Measurements from ENCODE around the gene PLD3.
"Not testable (repeated sequence)": the region's sequence is repeated elsewhere in the genome, so short reads cannot be mapped to it uniquely, and the experiment has no call there.

PLD3 gene

DNA sequence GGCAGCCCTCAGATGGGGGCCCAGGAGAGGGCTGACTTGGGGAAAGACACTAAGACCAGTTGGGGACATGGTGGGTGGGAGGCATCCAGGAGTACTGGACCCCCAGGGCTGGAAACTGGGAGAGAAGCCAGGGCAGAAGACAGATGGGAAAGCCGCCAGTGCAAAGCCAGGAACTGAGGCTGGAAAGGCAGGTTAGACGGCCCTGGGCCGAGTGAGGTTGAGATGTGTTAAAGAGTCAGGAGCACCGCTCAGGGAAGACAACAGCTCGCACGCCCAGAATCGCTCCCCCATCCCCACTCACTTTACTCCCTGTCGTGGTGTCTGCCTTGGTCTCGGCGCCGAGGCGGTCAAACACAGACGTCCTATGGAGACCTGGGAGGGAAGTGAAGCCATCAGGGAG lies 24.8 kb upstream of the PLD3 start:
- TF ChIP-seq, protein P1, sequence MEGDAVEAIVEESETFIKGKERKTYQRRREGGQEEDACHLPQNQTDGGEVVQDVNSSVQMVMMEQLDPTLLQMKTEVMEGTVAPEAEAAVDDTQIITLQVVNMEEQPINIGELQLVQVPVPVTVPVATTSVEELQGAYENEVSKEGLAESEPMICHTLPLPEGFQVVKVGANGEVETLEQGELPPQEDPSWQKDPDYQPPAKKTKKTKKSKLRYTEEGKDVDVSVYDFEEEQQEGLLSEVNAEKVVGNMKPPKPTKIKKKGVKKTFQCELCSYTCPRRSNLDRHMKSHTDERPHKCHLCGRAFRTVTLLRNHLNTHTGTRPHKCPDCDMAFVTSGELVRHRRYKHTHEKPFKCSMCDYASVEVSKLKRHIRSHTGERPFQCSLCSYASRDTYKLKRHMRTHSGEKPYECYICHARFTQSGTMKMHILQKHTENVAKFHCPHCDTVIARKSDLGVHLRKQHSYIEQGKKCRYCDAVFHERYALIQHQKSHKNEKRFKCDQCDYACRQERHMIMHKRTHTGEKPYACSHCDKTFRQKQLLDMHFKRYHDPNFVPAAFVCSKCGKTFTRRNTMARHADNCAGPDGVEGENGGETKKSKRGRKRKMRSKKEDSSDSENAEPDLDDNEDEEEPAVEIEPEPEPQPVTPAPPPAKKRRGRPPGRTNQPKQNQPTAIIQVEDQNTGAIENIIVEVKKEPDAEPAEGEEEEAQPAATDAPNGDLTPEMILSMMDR (IDR thresholded peaks at IDR 0.05; ENCODE audit: borderline replicate concordance, control extremely low read depth, extremely low read depth, insufficient read depth, missing control alignments) = no peak
- DNase-seq (ENCODE audit: low spot score) = no peak
- in situ Hi-C loops (cut with MboI; ENCODE audit: low sequenced_read_pairs, unreplicated experiment) = loop anchor here (25.0 kb wide), 1 partner anchor 289 kb away; the partner anchor contains the start of gene LTBP4

DNA sequence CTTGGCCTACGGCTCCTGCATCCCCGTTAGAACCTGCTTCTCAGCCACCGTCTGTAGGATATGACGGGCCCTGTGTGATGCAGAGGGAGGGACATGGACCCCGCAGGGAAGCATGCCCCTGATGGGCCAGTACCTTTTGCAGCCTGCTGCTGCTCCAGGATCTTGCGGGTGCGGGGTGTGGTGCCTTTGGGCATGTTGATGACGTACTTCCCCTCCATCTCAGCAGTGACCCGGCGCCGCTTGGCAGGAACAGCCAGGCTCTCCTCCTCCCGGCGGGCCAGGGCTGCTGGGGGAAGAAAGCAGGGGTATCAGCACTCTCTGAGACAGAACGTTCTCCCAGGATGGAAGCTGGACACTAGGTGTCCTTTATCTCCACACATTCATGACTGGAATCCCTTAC lies 22.3 kb upstream of the PLD3 start:
- TF ChIP-seq, protein P1 (IDR thresholded peaks at IDR 0.05; ENCODE audit: borderline replicate concordance, control extremely low read depth, extremely low read depth, insufficient read depth, missing control alignments) = no peak
- in situ Hi-C loops (cut with MboI; ENCODE audit: low sequenced_read_pairs, unreplicated experiment) = no loop called here
- DNase-seq (ENCODE audit: low spot score) = no peak

DNA sequence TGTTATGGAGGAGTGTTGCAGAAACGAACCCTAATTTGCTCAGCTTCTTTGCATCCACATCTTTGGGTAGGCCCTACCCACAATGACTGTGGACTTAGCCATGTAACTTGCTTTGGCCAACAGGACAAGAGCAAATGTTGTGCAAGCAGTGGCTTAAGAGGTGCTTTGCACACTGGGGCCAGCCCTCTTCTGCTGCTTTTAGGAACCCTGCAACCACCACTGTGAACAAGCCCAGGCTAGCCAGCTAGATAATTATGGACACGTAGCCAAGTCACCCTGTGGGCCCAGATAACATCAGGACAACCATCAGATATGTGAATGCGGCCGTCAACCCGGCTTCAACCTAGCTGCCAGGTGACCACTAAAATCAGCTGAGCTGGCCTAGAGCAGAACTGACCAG lies 17.4 kb upstream of the PLD3 start:
- no peak for DNase-seq (ENCODE audit: low spot score)
- in situ Hi-C loops (cut with MboI; ENCODE audit: low sequenced_read_pairs, unreplicated experiment) = no loop called here
- TF ChIP-seq, protein P1 (IDR thresholded peaks at IDR 0.05; ENCODE audit: borderline replicate concordance, control extremely low read depth, extremely low read depth, insufficient read depth, missing control alignments) = no peak

DNA sequence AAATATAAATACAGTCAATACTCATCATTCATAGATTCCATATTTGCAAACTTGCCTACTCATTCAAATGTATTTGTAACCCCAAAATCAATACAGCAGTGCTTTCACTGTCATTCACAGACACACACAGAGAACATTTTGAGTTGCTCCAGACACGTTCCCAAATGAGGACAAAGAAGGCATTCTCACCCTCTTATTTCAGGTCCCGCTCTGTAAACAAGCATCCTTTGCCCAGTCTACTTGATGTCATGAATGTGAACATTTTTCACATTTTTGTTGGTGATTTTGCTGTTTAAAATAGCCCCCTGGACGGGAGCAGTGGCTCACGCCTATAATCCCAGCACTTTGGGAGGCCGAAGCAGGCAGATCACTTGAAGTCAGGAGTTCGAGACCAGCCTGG lies 15.8 kb upstream of the PLD3 start:
- in situ Hi-C loops (cut with MboI; ENCODE audit: low sequenced_read_pairs, unreplicated experiment) = no loop called here
- TF ChIP-seq, protein P1 (IDR thresholded peaks at IDR 0.05; ENCODE audit: borderline replicate concordance, control extremely low read depth, extremely low read depth, insufficient read depth, missing control alignments) = no peak
- DNase-seq (ENCODE audit: low spot score) = no peak

DNA sequence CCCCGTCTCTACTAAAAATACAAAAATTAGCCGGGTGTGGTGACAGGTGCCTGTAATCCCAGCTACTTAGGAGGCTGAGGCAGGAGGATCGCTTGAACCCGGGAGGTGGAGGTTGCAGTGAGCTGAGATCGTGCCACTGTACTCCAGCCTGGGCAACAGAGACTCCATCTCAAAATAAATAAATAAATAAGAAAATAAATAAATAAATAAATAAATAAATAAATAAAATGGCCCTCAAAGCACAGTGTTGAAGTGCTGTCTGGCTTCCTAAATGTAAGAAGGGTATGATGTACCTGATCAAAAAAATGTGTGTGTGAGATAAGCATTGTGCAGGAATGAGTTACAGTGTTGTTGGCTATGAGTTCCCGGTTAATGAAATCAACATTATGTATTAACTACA lies 15.4 kb upstream of the PLD3 start:
- DNase-seq (ENCODE audit: low spot score); in situ Hi-C loops (cut with MboI; ENCODE audit: low sequenced_read_pairs, unreplicated experiment): not testable (repeated sequence)

DNA sequence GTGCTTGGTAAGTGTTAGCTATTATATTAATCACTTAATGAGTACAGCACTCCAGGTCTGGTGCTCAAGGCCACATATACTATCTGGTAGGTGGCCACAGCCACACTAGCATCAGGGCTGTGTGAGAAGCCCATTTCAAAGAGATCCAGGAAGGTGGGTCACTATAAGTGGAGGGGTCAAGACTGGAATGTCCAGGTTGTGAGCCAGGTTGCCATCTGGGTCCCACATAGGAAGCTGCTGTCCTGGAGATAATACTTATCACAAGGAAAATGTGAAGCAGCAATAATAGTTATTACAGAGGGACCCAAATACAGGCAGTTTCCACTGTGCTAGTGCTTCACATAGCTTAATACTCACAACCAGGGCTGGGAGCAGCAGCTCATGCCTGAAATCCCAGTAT lies 13.4 kb upstream of the PLD3 start:
- in situ Hi-C loops (cut with MboI; ENCODE audit: low sequenced_read_pairs, unreplicated experiment) = no loop called here
- TF ChIP-seq, protein P1 (IDR thresholded peaks at IDR 0.05; ENCODE audit: borderline replicate concordance, control extremely low read depth, extremely low read depth, insufficient read depth, missing control alignments) = no peak
- DNase-seq (ENCODE audit: low spot score) = no peak

DNA sequence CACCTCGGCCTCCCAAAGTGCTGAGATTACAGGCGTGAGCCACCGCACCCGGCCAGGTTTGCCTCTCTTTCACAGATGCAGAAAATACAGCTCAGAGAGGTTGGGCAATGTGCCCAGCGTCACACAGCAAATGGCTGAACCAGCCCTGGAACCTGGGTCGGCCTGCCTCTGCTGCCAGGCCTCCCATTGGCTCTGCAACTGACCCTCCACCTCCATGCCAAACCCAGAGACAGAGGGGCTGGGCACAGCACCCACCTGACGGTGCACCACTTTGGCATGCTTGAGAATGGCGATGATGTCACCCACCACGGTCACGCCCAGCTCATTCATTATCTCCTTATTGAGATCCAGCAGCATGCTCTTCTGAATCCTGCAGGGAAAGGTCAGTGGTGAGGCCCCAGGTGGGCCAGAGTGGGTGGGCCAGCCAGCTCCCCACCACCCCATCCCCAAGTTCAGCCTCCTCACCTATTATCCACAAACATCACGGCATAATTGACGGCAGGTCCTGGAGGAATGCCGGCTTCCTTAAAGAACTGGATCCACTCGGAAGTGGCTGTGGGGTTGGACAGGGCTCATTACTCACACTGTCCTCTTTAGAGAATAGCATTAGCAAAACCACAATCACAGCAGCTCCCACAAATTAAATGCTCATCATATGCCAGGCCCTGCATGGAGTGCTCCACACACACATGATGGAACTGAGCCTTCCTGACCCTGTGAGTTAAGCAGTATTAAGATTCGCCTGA lies 12.5 kb upstream of the PLD3 start:
- TF ChIP-seq, protein P1 (IDR thresholded peaks at IDR 0.05; ENCODE audit: borderline replicate concordance, control extremely low read depth, extremely low read depth, insufficient read depth, missing control alignments) = no peak
- no peak for DNase-seq (ENCODE audit: low spot score)
- in situ Hi-C loops (cut with MboI; ENCODE audit: low sequenced_read_pairs, unreplicated experiment) = no loop called here
